Thyroid gland (tissue), 4 donors: ENCODE results near the gene LEP. TPM values are rescaled to one million over a fixed set of nuclear protein-coding genes. Genes with fewer than 3 reads are reported as not detected.

Source experiments
- DNase-seq, 2 donors: peaks; one replicate each; pipeline ENCODE4 v3.0.0-alpha.2; 2019
- H3K27ac ChIP-seq, 3 donors: fragments of 200-600 bp; sonication (generic); 1 replicate in 2 of 3; 2 replicates in 1 of 3; pipeline ENCODE4 v1.5.1; 2016 to 2019; ENCODE audit warnings: mild to moderate bottlenecking in 1 of 3, moderate library complexity in 1 of 3
- H3K27me3 ChIP-seq: fragments of 200-600 bp; sonication (generic); one replicate; pipeline ENCODE4 v1.5.1; 2019
- H3K36me3 ChIP-seq, 2 donors: fragments of 200-600 bp; sonication (generic); one replicate each; pipeline ENCODE4 v1.5.1; 2016 to 2019
- H3K4me1 ChIP-seq, 2 donors: fragments of 200-600 bp; sonication (generic); one replicate each; pipeline ENCODE4 v1.5.1; 2017 to 2019
- H3K4me3 ChIP-seq, 3 donors: fragments of 200-600 bp; sonication (generic); replicated peaks in 1 of 3; 1 replicate in 2 of 3; 2 replicates in 1 of 3; pipeline ENCODE4 v1.5.1; 2016; ENCODE audit warnings: mild to moderate bottlenecking in 1 of 3
- H3K9me3 ChIP-seq: fragments of 200-600 bp; sonication (generic); one replicate; pipeline ENCODE4 v1.5.1; 2017
- POLR2A ChIP-seq, 2 donors: fragments of 450-650 bp; IDR thresholded peaks; one replicate each; pipeline ENCODE4 v1.6.1; 2017; ENCODE audit warnings: antibody characterized with exemption in 2 of 2, mild to moderate bottlenecking in 2 of 2, moderate library complexity in 1 of 2
- WGBS, 2 donors: methylation state at CpG; one replicate each; pipeline ENCODE4 v1.1.5; 2017; 5-methylcytosine and 5-hydroxymethylcytosine counted together
- intact Hi-C: fragments of 100-400 bp; cut with DNase I; formaldehyde crosslinking; loops from one replicate; pipeline ENCODE4 v1.15.1; 2023
- total RNA-seq, 4 donors: library from RNA; depleted of rRNA; stranded (reverse); fragments of >200 nt; gene quantifications; one replicate each; pipeline ENCODE4 v1.2.3, GENCODE V29; 2016
- TF ChIP-seq, protein P1 (sequence below), 6 experiments: fragments of 200-600 bp in 3 of 6; fragments of 450-650 bp in 3 of 6; sonication (generic) in 3 of 6; IDR thresholded peaks; one replicate each; pipeline ENCODE4 v1.5.1; 2016 to 2019; ENCODE audit warnings: antibody characterized with exemption in 6 of 6, mild to moderate bottlenecking in 2 of 6, inconsistent platforms in 1 of 6, moderate library complexity in 1 of 6

Gene LEP
- total RNA-seq, 4 donors from 2014 or later, result 0.11 to 0.40 TPM; not detected in 2

DNA sequence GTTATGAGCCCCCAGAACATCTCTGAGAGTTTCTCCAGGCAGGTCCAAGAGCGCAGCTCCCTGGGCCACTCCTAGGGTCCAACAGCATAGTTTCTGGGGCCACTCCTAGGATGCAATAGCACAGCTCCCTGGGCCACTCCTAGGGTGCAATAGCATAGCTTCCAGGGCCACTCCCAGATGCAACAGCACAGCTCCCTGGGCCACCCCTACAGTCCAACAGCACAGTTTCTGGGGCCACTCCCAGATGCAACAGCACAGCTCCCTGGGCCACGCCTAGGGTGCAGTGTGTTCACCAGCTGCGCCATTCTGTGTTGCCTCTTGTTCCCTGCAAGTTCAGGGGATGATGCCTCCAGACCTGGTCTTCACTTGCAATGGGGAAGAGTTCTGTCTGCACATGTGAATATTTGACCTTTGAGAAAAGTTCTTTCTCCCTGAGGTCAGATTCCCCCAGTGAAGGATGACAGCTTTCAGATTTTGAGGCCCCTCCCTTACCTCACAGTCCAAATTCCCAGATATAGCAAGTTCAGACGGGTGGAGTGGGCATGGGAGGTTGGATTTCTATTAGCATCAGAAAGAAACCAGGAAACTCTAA lies 43.0 kb upstream of the LEP start:
- H3K27ac ChIP-seq, result no peak overlapping the region
- intact Hi-C loops, result no loop called here
- TF ChIP-seq POLR2A (IDR thresholded peaks at IDR 0.05), result no peak
- TF ChIP-seq, protein P1, sequence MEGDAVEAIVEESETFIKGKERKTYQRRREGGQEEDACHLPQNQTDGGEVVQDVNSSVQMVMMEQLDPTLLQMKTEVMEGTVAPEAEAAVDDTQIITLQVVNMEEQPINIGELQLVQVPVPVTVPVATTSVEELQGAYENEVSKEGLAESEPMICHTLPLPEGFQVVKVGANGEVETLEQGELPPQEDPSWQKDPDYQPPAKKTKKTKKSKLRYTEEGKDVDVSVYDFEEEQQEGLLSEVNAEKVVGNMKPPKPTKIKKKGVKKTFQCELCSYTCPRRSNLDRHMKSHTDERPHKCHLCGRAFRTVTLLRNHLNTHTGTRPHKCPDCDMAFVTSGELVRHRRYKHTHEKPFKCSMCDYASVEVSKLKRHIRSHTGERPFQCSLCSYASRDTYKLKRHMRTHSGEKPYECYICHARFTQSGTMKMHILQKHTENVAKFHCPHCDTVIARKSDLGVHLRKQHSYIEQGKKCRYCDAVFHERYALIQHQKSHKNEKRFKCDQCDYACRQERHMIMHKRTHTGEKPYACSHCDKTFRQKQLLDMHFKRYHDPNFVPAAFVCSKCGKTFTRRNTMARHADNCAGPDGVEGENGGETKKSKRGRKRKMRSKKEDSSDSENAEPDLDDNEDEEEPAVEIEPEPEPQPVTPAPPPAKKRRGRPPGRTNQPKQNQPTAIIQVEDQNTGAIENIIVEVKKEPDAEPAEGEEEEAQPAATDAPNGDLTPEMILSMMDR (IDR thresholded peaks at IDR 0.05), result no peak
- H3K36me3 ChIP-seq, result no peaks in the 10 kb centered on the region
- WGBS, 2 donors, result 88 to 92% methylated on average over 4 of the region's 4 CpGs
- H3K4me3 ChIP-seq, result no peak overlapping the region
- DNase-seq, result no peak
- H3K27me3 ChIP-seq, result peaks cover 6% of the 10 kb centered on the region
- H3K9me3 ChIP-seq, result no peaks in the 10 kb centered on the region
- peaks cover 8% of the 10 kb centered on the region in 2 donors for H3K4me1 ChIP-seq

DNA sequence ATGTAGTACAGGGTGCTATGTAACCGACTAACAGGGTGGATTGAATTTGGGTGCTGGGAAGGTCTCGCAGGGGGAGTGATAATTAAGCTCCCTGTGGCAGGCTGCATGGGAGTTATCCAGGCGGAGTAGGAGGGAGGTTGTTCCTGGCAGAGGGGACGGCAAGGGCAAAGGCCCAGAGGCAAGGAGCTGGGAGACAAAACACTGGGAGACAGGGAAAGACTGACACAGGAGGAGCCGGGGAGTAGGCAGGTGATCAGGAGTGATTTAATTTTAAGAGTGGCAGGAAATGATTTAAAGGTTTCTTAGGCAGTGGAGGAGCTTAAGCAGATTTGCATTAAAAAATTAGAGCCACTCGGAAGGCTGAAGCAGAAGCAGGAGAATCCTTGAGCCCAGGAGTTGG lies 40.7 kb upstream of the LEP start:
- intact Hi-C loops, result no loop called here

DNA sequence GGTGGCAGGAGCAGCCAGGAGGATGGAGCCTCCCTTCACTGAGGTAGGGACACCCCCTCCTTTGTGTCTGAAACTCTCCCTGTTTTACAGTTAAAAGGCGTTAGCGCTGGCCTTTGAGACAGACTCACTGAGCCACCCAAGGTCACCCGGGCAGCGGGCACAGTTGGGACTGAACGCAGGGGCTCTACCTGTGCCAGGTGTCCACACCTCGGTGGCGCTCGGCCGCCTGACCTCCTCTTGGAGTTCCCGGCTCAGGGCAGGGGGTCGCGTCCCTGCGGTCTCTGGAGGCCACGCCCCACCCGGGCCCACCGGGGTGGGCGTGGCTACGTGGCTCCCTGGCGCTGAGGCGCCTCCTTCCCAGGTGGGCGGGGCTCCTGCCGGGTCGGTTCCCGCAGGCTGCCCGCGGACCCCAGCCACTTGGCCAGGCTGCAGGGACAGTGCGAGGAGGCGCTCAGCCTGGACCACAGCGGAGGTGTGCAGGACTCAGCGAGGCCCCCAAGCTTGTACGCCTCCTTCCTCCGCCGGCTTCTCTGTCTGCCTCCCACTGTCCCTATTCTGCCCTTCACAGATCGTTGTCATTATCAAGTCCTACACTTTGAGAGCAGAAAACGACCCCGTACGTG lies 39.9 kb upstream of the LEP start:
- H3K4me1 ChIP-seq, result peaks cover 8% of the 10 kb centered on the region in 2 donors
- peaks cover 6% of the 10 kb centered on the region for H3K27me3 ChIP-seq
- no peak overlapping the region for H3K27ac ChIP-seq
- DNase-seq, result no peak
- H3K4me3 ChIP-seq, result no peak overlapping the region
- TF ChIP-seq POLR2A (IDR thresholded peaks at IDR 0.05), result no peak
- TF ChIP-seq, protein P1 (IDR thresholded peaks at IDR 0.05), result no peak
- intact Hi-C loops, result no loop called here
- no peaks in the 10 kb centered on the region for H3K9me3 ChIP-seq
- 3 to 4% methylated on average over 5 to 11 of the region's 37 CpGs for WGBS, 2 donors
- no peaks in the 10 kb centered on the region for H3K36me3 ChIP-seq

More for the DNA sequence above, 40.7 kb upstream of the LEP start:
- peaks cover 8% of the 10 kb centered on the region in 2 donors for H3K4me1 ChIP-seq
- TF ChIP-seq, protein P1 (IDR thresholded peaks at IDR 0.05), result no peak
- no peak for TF ChIP-seq POLR2A (IDR thresholded peaks at IDR 0.05)
- no peak overlapping the region for H3K27ac ChIP-seq
- no peak overlapping the region for H3K4me3 ChIP-seq
- H3K27me3 ChIP-seq, result peaks cover 6% of the 10 kb centered on the region
- DNase-seq, result no peak
- WGBS, 2 donors, result 73 to 86% methylated on average over 6 of the region's 6 CpGs
- H3K9me3 ChIP-seq, result no peaks in the 10 kb centered on the region
- H3K36me3 ChIP-seq, result no peaks in the 10 kb centered on the region

DNA sequence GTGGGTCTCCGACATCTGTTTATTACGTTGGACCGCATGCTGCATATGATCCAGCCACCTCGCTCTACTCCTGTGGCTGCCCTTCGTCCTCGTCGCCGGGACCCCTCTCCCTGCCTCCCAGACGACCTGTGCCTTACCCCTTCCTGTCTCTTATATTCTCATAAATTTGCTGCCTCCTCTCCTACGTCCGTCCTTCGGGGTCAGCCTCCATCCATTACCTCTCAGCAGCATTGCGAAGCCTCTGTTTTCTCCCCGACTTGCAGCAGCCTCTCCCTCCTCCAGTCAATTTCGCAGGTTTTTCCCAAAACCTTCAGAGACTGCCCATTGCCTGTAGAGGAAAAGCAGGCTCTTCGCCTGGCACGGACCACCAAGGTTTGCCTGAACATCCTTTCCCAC lies 39.4 kb upstream of the LEP start:
- Histone ChIP-seq H3K36me3 (no peaks in the 10 kb centered on the region), H3K27me3 (peaks cover 6% of the 10 kb centered on the region), H3K27ac (no peak overlapping the region), H3K4me1 (peaks cover 8% of the 10 kb centered on the region in 2 donors), H3K4me3 (no peak overlapping the region), H3K9me3 (no peaks in the 10 kb centered on the region)
- WGBS, 2 donors, result 11 to 12% methylated on average over 16 to 17 of the region's 17 CpGs
- DNase-seq, result no peak
- intact Hi-C loops, result no loop called here
- TF ChIP-seq POLR2A (IDR thresholded peaks at IDR 0.05), result no peak
- TF ChIP-seq, protein P1 (IDR thresholded peaks at IDR 0.05), result no peak

DNA sequence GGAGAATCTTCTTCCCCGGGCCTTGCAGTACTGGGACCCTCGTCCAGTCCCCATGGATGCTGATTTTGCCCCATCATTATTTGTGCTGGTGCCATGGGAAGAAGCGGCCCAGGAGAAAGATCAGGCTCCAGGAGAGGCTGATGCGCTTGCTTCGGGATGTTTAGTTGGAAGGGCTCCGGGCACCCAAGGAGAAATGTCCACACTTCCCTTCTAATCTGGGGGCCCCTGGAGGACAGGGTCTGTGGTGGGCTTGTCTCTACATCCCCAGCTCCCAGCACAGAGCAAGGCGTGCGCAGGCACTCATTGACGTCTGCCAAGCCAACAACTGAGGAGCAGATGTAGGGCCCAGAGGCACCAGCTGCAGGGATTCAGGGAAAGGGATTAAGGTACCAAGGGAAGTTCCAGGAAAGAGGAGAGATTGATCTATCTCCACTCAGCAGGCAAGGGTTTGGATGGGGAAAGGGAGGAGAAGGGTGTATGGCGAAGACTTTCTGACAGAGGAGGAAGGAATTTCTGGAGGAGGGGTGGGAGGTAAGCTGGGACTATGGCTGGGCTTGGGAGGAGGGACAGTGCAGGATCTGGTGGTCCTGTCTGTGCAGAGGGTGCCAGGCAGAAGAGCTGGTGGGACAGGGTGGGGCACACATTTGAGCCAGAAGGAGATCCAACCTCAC lies 38.7 kb upstream of the LEP start:
- 41 to 57% methylated on average over 10 of the region's 10 CpGs for WGBS, 2 donors
- intact Hi-C loops, result no loop called here
- peaks cover 6% of the 10 kb centered on the region for H3K27me3 ChIP-seq

More for the DNA sequence above, 38.7 kb upstream of the LEP start:
- peaks cover 8% of the 10 kb centered on the region in 2 donors for H3K4me1 ChIP-seq
- no peak overlapping the region for H3K4me3 ChIP-seq
- TF ChIP-seq, protein P1 (IDR thresholded peaks at IDR 0.05), result no peak
- no peak for TF ChIP-seq POLR2A (IDR thresholded peaks at IDR 0.05)
- no peak overlapping the region for H3K27ac ChIP-seq
- no peak for DNase-seq
- no peaks in the 10 kb centered on the region for H3K36me3 ChIP-seq
- H3K9me3 ChIP-seq, result no peaks in the 10 kb centered on the region
